Stimulated activated CD4-positive, alpha-beta T cell treated with anti-CD3 and anti-CD28 coated beads, TNF-alpha, amount 100 ng/mL, for 4 hours (primary cell): ENCODE data around the gene ST6GALNAC6.
"Not testable (repeated sequence)": the region's sequence is repeated elsewhere in the genome, so short reads cannot be mapped to it uniquely, and the experiment has no call there.

Experiments used
- DNase-seq, 3 experiments: peaks; one replicate each; pipeline ENCODE4 v3.0.0-alpha.2; 2020; ENCODE audit warnings: low read depth in 3 of 3

The ST6GALNAC6 gene

DNA sequence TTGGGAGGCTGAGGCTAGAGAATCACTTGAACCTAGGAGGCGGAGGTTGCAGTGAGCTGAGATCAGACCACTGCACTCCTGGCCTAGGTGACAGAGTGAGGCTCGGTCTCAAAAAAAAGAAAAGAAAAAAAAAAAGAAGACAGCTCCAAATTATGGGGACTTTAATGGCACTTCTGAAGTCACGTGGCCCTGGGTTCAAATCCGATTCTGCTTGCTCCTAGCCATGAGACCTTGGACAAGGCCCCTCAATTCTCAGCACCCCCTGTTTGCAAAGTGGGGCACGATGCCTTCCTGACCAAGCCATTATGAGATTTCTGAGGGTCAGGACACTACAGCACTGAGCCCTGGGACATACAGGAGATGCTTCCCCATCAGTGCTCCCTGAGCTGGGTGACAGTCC lies 43.9 kb downstream of the ST6GALNAC6 start:
- DNase-seq, result no peak

DNA sequence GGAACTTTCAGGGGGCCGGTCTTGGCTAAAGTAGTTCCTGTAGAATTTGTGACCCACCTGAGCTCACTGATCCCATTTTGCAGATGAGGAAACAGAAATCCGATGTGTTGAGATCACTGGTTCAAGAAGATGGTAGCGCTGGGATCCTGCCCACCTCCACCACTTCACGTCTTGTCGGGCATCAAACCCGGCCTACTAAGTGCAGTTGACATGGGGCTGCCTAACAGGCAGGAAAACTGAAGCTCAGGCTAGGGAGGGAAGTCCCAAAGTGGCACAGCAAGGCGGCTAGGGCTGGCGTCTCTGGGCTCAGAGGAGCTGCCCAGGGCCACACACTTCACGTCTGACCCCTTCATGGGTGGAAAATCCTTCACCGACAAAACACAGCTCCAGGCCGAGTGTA lies 44.4 kb downstream of the ST6GALNAC6 start:
- no peak for DNase-seq

DNA sequence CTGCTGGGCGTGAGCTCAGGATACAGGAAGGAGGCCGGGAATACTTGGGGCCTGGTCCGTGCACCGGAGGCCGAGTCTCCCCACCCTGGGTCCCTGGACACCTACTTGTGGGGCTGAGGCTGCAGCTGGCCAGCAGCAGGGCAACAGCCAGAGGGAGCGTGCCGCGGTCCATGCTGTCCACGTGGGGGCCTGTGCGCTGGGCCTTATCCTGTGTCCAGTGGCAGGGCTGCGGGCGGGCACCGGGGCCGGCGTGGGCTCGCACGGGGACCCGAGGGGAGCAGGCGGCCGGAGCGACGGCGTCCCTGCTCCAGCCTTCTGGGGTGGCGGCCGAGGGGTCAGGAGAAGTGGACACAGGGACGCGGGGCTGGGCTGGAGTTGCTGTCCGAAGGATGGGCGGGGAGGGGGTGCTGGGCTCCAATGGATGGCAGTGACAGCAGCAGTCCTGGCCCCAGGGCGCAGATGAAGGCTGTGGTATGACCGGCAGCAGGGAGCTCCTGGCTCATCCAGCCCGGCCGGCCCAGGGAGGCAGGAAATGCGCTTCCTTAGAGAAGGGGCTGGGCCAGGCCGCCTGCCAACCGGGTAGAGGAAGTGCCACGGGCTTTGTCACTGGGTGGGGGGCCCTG lies 45.1 kb downstream of the ST6GALNAC6 start, which contains the start of gene ENG:
ENG (minus strand) TSS at position 475 of the 623 bp plus-strand sequence; CDS start at position 172, 303 bp downstream.
- DNase-seq, result peak in 1 of 3 experiments; percentile 15

DNA sequence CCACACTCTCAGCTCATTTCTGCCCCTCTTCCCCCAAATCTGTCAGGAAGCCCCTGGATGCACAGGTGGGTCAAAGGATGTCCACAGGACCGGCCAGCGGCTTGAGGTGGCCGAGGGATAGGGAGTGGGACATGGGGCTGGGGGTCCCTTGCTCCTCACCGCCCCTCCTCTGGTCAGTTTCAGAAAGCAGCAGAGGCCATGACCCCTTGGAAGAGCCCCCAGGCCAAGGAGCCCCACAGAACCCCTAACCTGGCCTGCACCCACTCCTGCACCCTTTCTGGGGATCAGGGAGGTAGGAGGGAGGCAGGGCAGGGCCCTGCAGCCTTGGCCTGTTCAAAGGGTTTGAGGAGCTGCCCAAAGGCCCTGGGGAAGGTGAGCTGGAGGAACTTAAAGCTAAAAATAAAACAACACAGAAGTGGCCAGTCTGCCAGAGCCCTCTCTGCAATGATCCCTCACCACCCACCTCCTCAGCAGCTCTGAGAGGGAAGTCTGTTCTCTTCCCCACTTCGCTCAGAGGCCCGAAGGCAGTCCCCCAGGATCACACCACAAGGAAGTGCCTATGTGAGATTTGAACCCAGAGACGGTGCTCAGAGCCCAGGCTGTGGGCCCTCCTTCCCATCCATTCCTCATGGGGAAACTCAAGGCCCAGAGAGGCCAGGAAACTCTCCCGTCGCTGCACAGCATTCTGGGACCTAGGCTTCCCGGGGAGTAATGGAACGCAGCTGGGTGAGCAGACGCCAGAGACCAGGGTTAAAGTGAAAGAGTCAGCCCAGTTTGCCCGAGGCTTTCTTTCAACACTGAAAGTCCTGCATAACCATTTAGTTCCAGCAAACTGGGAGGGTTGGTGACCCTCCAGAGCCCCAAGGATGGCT lies 45.9 kb downstream of the ST6GALNAC6 start:
- no peak for DNase-seq

DNA sequence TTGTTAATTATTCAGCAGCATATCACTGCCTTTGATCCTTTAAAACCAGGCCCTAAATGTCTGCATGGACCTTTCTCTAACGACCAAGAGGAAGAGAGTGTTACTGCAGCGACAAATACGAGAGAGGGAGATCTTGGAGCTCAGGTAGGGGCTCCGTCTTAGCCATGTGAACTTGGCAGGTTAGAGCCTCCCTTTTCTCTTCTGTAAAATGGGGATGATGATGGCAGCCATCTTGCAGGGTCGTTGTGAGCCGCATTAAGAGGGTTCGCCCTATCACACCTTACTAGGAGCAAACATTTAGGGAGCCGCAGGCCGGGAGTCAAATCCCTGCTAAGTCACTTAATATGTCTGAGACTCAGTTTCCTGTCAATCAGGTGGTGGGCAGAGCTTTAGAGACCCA lies 46.6 kb downstream of the ST6GALNAC6 start:
- no peak for DNase-seq

DNA sequence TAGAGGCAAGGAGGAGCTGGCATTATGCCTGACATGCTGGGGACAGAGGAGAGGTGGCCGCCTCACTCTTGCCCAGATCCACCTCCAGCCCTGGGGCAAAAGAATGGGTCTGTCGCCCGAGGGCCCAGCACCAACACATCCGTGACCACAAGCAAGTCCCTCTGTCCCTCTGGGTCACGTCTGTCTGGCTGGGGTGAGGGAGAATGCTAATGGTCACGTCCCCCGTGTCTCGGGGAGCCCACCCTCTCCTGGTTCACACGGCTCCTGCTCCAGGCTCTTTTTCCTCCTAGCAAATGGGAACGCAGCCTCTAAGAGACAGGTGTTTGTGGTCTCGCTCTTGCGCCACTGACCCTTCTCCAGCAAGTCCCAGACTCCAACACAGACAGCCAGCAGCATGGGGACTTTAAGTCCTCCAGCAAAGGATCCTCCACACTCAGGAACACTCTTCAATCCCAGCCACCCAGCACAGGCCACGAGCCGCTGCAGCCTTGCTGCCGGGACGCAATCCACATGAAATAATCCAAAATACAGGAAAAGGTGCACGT lies 49.0 kb downstream of the ST6GALNAC6 start:
- DNase-seq, result no peak

DNA sequence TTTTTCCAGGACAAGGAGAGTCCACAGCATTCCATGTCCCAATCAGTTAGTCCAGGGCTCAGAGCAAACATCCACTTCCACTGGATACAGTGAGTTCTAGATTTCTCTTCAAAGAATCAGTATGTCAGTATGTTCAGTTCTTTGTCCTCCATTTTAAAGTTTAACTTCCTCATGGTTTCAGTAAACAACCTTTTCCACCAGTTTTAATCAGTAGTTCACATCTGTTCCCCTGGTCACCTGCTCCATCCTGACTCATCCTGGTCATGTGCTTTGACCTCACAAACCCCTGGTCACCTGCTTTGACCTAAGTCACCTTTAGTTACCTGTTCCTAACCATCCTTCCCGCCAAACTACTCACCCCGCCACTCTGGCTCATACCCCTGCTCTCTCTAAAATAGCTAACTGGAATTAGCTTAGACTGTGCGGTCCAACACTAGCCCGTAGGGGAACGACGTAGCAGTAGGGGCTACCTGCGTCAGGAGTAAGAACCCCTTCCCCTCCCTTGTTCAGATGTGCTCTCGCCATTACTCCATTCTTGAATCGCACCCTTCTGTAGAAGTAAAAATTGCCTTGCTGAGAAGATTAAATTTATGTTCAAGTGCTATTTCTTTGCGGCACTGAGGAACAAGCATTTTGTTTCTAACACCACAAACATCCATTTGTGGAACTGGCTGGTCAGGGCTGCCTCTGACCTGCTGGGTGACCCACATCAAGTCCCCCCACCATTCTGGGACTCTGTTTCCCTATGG lies 50.5 kb downstream of the ST6GALNAC6 start:
- no peak for DNase-seq

DNA sequence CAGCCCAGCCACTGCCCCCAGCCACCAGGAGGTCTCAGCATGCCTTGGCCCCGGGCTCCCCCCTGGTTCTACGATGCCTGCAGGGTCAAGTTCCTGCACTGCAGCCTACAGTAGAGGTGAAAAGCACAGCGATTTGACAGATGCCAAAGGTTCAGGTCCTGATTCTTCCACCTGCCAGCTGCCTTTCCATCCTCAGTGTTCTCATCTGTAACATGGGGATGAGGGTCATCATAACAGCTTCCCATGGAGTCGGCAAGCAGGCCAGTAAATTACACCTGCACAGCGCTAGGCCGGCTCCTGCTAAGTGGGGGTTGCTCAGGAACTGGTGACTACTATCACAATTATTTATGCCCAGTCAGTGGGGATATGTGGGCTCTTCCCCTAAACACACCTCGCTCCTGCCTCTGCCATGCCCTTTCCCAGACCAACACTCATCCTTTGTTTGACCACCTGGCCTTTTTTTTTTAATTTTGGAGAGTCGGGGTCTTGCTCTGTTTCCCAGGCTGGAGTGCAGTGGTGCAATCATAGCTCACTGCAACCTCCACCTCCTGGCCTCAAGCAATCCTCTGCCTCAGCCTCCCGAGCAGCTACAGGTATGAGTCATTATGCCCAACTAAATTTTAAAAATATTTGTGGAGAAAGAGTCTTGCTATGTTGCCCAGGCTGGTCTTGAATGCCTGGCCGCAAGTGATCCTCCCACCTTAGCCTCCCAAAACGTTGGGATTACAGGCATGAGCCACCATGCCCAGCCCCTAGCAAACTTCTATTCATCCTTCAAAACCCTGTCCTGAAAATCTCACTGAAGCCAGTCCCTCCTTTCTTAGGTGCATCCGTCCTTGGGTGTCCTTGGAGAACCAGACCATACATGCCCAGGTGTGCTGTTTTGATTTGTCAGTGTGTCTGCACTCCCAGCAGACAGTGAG lies 51.3 kb downstream of the ST6GALNAC6 start:
- DNase-seq, result no peak

DNA sequence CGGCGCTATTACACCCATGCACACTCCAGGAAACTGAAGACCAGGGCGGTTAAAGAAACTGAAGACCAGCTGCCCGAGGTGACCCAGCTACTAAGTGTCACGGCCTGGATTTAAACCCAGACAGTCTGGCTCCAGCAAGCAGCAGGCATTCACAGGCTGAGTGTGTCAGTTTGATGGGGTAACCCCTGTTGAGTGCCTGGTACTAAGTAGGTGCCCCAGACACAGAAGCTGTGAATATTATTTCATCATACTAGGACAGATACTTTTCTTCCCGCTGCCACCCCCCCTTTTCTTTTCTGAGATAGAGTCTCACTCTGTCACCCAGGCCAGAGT lies 52.3 kb downstream of the ST6GALNAC6 start:
- DNase-seq, result no peak

DNA sequence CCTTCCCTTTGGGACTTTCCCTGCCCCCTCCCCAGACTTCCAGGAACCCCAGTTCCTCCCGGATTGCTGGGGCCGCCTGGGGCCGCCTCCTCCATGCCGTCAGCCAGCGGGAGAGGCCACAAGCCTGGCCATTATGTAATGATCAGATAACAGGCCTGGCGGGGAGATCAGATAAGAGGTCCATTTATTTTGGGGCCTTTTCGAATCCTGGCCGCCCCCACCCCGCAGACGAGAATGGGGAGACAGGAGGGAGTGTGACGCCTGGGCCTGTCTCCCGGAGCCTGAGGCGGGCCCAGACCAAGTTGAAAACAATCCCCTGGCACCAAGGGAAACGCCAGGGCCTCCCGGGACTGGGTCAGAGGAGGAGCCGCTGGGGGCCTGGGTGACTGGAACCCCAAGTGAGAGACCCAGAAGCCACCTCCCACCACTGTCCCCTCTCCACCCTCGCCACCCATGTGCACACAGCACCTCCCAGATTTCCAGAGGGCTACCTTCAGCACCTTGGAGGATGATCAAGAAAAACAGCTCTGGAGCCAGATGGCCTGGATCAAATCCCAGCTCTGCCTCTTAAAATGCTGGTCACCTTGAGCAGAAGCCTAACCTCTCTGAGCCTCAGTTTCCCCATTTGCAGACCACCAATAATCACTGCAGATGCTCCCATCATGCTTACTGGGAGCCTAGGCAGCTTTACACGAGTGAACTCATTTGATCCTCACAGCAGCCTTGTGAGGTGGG lies 52.8 kb downstream of the ST6GALNAC6 start:
- no peak for DNase-seq

DNA sequence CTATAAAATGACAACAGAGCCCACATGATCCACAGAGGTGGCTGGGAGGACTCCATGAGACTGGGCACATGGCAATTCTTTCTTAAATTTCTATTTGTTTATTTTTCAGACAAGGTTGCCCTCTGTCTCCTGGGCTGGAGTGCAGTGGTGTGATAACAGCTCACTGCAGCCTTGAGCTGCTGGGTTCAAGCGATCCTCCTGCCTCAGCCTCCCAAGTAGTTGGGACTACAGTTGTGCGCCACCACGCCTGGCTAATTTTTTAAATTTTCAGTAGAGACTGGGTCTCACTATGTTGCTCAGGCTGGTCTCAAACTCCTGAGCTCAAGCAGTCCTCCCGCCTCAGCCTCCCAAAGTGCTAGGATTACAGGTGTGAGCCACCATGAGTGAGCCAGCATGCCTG lies 53.8 kb downstream of the ST6GALNAC6 start:
- DNase-seq, result not testable (repeated sequence)

DNA sequence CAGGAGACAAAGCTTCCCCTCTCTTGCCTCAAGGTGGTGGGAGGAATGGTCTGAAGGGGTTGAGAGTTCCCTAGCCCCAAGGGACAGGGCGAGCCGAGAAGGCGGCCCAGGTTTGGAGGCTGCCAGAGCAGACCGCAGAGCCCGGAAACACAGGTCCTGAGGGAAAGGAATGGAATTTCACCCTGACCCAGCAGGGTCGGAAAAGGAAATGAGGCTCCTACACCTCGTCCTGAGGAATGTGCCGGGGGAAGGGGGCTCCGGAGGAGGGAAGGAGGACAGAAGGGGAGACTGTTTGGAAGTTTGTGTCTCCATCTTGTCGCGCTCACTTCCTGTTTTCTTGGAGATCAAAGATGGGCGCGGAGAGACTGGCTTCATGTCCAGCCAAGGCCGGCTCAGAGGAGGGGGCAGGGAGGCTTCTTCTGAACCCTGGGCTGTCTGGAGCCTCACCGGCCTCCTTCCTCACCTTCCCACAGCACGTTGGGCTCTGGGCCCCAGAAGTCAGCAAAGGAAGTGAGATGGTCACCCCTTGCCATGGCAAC lies 54.5 kb downstream of the ST6GALNAC6 start:
- DNase-seq, result no peak

DNA sequence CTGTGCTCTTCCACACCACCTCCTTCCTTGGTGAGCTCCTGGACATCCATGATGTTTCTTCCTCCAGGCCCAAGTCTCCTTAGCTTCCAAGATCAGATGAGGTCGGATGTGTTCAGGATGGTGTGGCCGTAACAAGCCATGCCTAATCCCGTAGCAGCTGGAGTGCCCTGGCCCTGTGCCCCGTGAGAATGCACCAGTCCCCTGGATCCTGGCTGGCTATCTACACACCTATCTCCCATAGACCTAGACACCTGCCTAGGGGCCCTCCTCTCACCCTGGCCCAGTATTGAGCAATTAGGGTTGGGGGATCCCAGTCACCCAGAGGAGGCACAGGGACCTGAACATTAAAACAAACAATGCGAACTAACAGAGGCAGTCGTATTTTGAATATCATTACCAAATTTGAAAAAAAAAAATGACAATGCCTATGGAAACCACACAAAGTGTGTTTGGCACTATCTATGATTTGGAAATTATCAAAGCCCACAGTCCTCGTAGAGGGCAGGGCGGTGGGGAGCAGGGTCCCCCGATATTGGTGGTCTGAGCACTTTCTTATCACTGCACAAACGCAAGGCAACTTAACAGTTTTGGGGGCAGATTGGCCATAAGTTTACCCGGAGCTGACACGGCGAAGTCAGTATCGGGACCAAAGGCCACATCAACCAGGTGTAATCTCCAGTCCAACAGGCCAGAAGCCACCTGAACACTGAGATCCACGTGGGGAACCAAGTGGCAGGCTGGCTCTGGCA lies 58.1 kb downstream of the ST6GALNAC6 start:
- DNase-seq, result no peak

DNA sequence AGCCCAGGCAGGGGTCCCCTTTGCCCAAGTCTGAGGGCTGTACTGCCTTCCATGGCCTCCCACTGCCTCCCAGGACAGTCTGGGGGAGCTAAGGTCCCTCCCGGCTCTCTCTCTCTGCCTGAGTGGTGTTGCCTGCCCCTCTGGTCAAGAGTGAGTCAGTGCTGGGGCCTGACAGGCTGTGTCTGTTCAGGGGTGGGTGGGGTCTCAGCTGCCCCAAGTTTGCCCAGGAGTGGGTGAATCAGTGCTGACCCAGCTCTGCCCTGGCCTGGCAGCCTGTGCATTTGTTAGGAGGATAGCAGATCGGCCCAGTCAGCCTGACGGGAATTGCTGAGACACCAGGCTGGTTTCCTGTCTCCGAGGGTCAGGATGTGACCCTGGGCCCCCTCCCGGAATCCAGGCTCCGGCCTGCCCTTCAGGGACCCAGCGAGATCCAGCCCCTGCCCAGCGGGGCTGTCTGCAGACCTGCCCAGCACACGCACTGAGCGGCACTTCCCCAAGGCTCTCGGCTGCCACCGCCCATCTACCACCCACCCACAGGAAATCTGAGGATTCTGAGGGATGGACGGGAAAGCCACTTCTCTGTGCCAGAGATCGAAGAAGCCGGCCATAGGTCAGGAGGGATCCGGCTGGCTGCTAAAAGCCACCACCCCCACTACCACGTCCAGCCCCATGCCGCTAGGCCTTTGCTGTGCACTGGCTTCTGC lies 60.9 kb downstream of the ST6GALNAC6 start:
- no peak for DNase-seq

DNA sequence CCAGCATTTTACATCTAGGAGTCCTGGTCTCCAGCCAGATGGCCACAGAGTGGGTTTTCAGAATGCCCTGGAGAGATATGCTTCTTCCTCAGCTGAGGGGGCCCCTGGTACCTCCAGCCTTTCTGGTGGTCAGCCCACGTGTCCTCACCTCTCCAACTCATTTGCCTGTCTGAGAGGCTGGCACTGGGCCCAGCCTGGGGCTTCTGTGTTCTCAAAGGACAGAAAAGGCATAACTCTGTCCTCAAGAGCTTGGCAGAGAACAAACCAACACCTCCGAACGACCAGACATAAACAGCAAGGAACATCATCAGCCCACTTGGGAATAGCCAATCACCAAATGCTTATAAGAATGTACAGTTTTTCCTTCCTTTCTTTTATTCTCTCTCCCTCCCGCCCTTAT lies 62.1 kb downstream of the ST6GALNAC6 start:
- no peak for DNase-seq

DNA sequence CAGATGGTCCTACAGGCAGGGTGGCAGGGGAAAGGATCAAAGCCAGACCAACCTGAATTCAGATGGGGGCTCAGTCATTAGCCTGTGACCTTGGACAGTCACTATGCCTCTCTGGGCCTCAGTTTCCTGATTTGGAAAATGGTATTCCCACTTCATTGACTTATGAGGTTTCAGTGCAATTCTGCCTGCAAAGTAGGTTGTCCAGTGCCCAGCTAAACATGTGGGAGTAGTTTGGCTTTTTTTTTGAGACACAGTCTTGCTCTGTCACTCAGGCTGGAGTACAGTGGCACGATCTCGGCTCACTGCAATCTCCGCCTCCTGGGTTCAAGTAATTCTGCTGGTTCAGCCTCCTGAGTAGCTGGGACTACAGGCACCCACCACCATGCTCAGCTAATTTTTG lies 62.8 kb downstream of the ST6GALNAC6 start:
- DNase-seq, result not testable (repeated sequence)

DNA sequence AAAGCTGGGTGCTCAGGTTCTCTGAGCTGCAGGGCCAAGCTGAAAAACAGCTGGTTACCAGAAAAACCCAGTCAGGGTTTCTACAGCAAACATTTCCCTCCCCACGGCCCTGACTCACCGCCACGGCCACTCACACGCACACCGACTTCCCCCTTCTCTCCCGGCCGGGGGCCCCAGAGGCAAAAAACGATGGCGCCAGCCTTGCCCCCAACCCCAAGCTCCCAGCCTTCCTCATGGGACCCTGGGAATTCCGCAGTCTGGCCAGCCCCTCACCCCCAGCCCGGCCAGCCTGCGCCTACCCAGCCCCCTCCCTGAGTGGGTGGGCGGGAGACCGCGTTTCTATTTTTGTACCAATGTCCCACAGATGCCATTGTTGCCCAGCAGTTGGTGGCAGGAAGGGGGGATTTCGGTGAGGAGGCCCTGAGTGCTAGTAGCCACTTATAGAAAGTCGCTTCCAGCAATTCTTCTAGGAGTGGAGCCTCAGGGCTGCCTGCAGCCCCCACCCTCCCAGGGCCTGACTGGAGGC lies 63.3 kb downstream of the ST6GALNAC6 start:
- no peak for DNase-seq
